Activated naive CD8-positive, alpha-beta T cell treated with anti-CD3 and anti-CD28 coated beads, Interleukin-2, amount 10 ng/mL, durations not matched to agents 7 days and 5 days (primary cell): Measurements from ENCODE around the gene MRGPRX2. TPM values are rescaled to one million over a fixed set of nuclear protein-coding genes. Genes with fewer than 3 reads are reported as not detected.
A peak's percentile ranks its signal among the peaks of the same experiment; 100 is the strongest.

Experiments used
- ATAC-seq: fragments of 150-1000 bp; cut with Tn5 transposase; one replicate; pipeline ENCODE4 v1.10.0; 2021; ENCODE audit warnings: low read depth, moderate library complexity
- POLR2A ChIA-PET: fragments of 350-600 bp; sonication (Branson Sonifier 250); formaldehyde crosslinking; loops from one replicate; lab custom pipeline; 2021; ENCODE audit warnings: antibody characterized with exemption; lab: Charles Lee
- DNase-seq: peaks from one replicate; pipeline ENCODE4 v3.0.0; 2021
- H3K27ac Mint-ChIP-seq: one replicate; pipeline ENCODE4 v1.8.0; 2022; ENCODE audit warnings: mild to moderate bottlenecking, mixed read lengths
- H3K27me3 Mint-ChIP-seq: one replicate; pipeline ENCODE4 v1.8.0; 2022; ENCODE audit warnings: mild to moderate bottlenecking, moderate library complexity, mixed read lengths
- H3K36me3 Mint-ChIP-seq: one replicate; pipeline ENCODE4 v1.8.0; 2021; ENCODE audit warnings: mild to moderate bottlenecking, mixed read lengths
- H3K4me1 Mint-ChIP-seq: one replicate; pipeline ENCODE4 v1.8.0; 2021; ENCODE audit warnings: mixed read lengths
- H3K4me3 Mint-ChIP-seq: one replicate; pipeline ENCODE4 v1.8.0; 2022; ENCODE audit warnings: mild to moderate bottlenecking, moderate library complexity, mixed read lengths
- H3K9me3 Mint-ChIP-seq: one replicate; pipeline ENCODE4 v1.8.0; 2021; ENCODE audit warnings: mixed read lengths
- total RNA-seq, 2 experiments: library from RNA; stranded (reverse); gene quantifications; one replicate each; pipeline ENCODE4 v1.2.3, GENCODE V29; 2021

MRGPRX2 gene
- not detected for total RNA-seq

GRCh38 chr11:19060629-19061028 lies at the start of gene MRGPRX2:
Gene MRGPRX2, minus strand, starts transcription at chr11:19060717. Its CDS starts 4,315 bp downstream, at chr11:19056402.
- DNase-seq (no peak), ATAC-seq (peak; percentile 45)
- no peak within 1 kb of the TSS for H3K27ac Mint-ChIP-seq
- peak within 1 kb of the TSS; percentile 27 for H3K4me3 Mint-ChIP-seq
- H3K4me1 Mint-ChIP-seq: peaks cover 15% of the 10 kb centered on the region
- no peaks in the 10 kb centered on the region for H3K36me3 Mint-ChIP-seq
- peaks cover 18% of the 10 kb centered on the region for H3K27me3 Mint-ChIP-seq
- POLR2A ChIA-PET: no interaction called here
- peaks cover 2% of the 10 kb centered on the region for H3K9me3 Mint-ChIP-seq

- H3K27me3 Mint-ChIP-seq: peaks cover 11% of the 10 kb centered on the region
- no peaks in the 10 kb centered on the region for H3K4me1 Mint-ChIP-seq
- POLR2A ChIA-PET: no interaction called here
- H3K4me3 Mint-ChIP-seq: no peak overlapping the region
- H3K36me3 Mint-ChIP-seq: no peaks in the 10 kb centered on the region
- H3K9me3 Mint-ChIP-seq: no peaks in the 10 kb centered on the region
- DNase-seq (no peak), ATAC-seq (no peak)
- no peak overlapping the region for H3K27ac Mint-ChIP-seq
Measured at GRCh38 chr11:19110295-19110694, 49.8 kb upstream of the MRGPRX2 start.

- Mint-ChIP-seq H3K4me3 (no peak overlapping the region), H3K27me3 (peaks cover 9% of the 10 kb centered on the region), H3K36me3 (no peaks in the 10 kb centered on the region), H3K27ac (no peak overlapping the region), H3K9me3 (no peaks in the 10 kb centered on the region), H3K4me1 (no peaks in the 10 kb centered on the region)
- ATAC-seq (no peak), DNase-seq (no peak)
- POLR2A ChIA-PET: no interaction called here
Measured at GRCh38 chr11:19107125-19107524, 46.6 kb upstream of the MRGPRX2 start.

GRCh38 chr11:19105011-19105410 lies 44.5 kb upstream of the MRGPRX2 start:
- no peak for ATAC-seq
- Mint-ChIP-seq H3K4me1 (no peaks in the 10 kb centered on the region), H3K36me3 (no peaks in the 10 kb centered on the region), H3K27ac (no peak overlapping the region), H3K9me3 (no peaks in the 10 kb centered on the region), H3K4me3 (no peak overlapping the region), H3K27me3 (peaks cover 7% of the 10 kb centered on the region)
- POLR2A ChIA-PET: no interaction called here
- DNase-seq: no peak

- no peaks in the 10 kb centered on the region for H3K4me1 Mint-ChIP-seq
- H3K27me3 Mint-ChIP-seq: peaks cover 7% of the 10 kb centered on the region
- H3K27ac Mint-ChIP-seq: no peak overlapping the region
- no peak overlapping the region for H3K4me3 Mint-ChIP-seq
- POLR2A ChIA-PET: no interaction called here
- ATAC-seq (no peak), DNase-seq (no peak)
- no peaks in the 10 kb centered on the region for H3K36me3 Mint-ChIP-seq
- H3K9me3 Mint-ChIP-seq: no peaks in the 10 kb centered on the region
Measured at GRCh38 chr11:19102521-19102900, 42.0 kb upstream of the MRGPRX2 start.

GRCh38 chr11:19101796-19102520 lies 41.4 kb upstream of the MRGPRX2 start:
- ATAC-seq: no peak
- no peak for DNase-seq
- peaks cover 8% of the 10 kb centered on the region for H3K27me3 Mint-ChIP-seq
- H3K4me1 Mint-ChIP-seq: no peaks in the 10 kb centered on the region
- no peaks in the 10 kb centered on the region for H3K36me3 Mint-ChIP-seq
- POLR2A ChIA-PET: no interaction called here
- no peak overlapping the region for H3K4me3 Mint-ChIP-seq
- H3K27ac Mint-ChIP-seq: no peak overlapping the region
- no peaks in the 10 kb centered on the region for H3K9me3 Mint-ChIP-seq

GRCh38 chr11:19100885-19101284 lies 40.4 kb upstream of the MRGPRX2 start:
- H3K4me3 Mint-ChIP-seq: no peak overlapping the region
- ATAC-seq (no peak), DNase-seq (no peak)
- H3K4me1 Mint-ChIP-seq: no peaks in the 10 kb centered on the region
- H3K36me3 Mint-ChIP-seq: no peaks in the 10 kb centered on the region
- H3K27me3 Mint-ChIP-seq: peaks cover 14% of the 10 kb centered on the region
- POLR2A ChIA-PET: no interaction called here
- H3K27ac Mint-ChIP-seq: no peak overlapping the region
- no peaks in the 10 kb centered on the region for H3K9me3 Mint-ChIP-seq

GRCh38 chr11:19099093-19099492 lies 38.6 kb upstream of the MRGPRX2 start:
- Mint-ChIP-seq H3K36me3 (no peaks in the 10 kb centered on the region), H3K27ac (no peak overlapping the region), H3K4me1 (no peaks in the 10 kb centered on the region), H3K4me3 (no peak overlapping the region), H3K27me3 (peaks cover 18% of the 10 kb centered on the region), H3K9me3 (no peaks in the 10 kb centered on the region)
- DNase-seq: no peak
- no peak for ATAC-seq
- POLR2A ChIA-PET: no interaction called here

GRCh38 chr11:19094859-19095258 lies 34.3 kb upstream of the MRGPRX2 start:
- Mint-ChIP-seq H3K4me3 (no peak overlapping the region), H3K4me1 (no peaks in the 10 kb centered on the region), H3K27ac (no peak overlapping the region), H3K36me3 (peaks cover 2% of the 10 kb centered on the region), H3K9me3 (no peaks in the 10 kb centered on the region), H3K27me3 (peaks cover 38% of the 10 kb centered on the region)
- DNase-seq (no peak), ATAC-seq (no peak)
- POLR2A ChIA-PET: no interaction called here

- H3K4me1 Mint-ChIP-seq: no peaks in the 10 kb centered on the region
Measured at GRCh38 chr11:19093976-19094375, 33.5 kb upstream of the MRGPRX2 start.

GRCh38 chr11:19092850-19093249 lies 32.3 kb upstream of the MRGPRX2 start:
- H3K9me3 Mint-ChIP-seq: no peaks in the 10 kb centered on the region
- H3K4me1 Mint-ChIP-seq: no peaks in the 10 kb centered on the region
- no peak for DNase-seq
- H3K27ac Mint-ChIP-seq: no peak overlapping the region
- ATAC-seq: no peak
- peaks cover 40% of the 10 kb centered on the region for H3K27me3 Mint-ChIP-seq
- H3K36me3 Mint-ChIP-seq: peaks cover 2% of the 10 kb centered on the region
- H3K4me3 Mint-ChIP-seq: no peak overlapping the region
- POLR2A ChIA-PET: no interaction called here

More at GRCh38 chr11:19093976-19094375, 33.5 kb upstream of the MRGPRX2 start:
- POLR2A ChIA-PET: no interaction called here
- DNase-seq: no peak
- no peak for ATAC-seq
- H3K27ac Mint-ChIP-seq: no peak overlapping the region
- H3K9me3 Mint-ChIP-seq: no peaks in the 10 kb centered on the region
- H3K36me3 Mint-ChIP-seq: peaks cover 2% of the 10 kb centered on the region
- H3K27me3 Mint-ChIP-seq: peaks cover 40% of the 10 kb centered on the region
- H3K4me3 Mint-ChIP-seq: no peak overlapping the region

- H3K4me1 Mint-ChIP-seq: no peaks in the 10 kb centered on the region
- no peak overlapping the region for H3K27ac Mint-ChIP-seq
- POLR2A ChIA-PET: no interaction called here
- H3K27me3 Mint-ChIP-seq: peaks cover 40% of the 10 kb centered on the region
- no peak for ATAC-seq
- H3K36me3 Mint-ChIP-seq: peaks cover 2% of the 10 kb centered on the region
- no peak for DNase-seq
- no peaks in the 10 kb centered on the region for H3K9me3 Mint-ChIP-seq
- H3K4me3 Mint-ChIP-seq: no peak overlapping the region
Measured at GRCh38 chr11:19092342-19092741, 31.8 kb upstream of the MRGPRX2 start.

- H3K27me3 Mint-ChIP-seq: peaks cover 38% of the 10 kb centered on the region
- DNase-seq (no peak), ATAC-seq (no peak)
- H3K36me3 Mint-ChIP-seq: peaks cover 2% of the 10 kb centered on the region
- no peak overlapping the region for H3K27ac Mint-ChIP-seq
- H3K4me3 Mint-ChIP-seq: no peak overlapping the region
- POLR2A ChIA-PET: no interaction called here
- H3K9me3 Mint-ChIP-seq: no peaks in the 10 kb centered on the region
- no peaks in the 10 kb centered on the region for H3K4me1 Mint-ChIP-seq
Measured at GRCh38 chr11:19091366-19091765, 30.8 kb upstream of the MRGPRX2 start.

GRCh38 chr11:19089421-19089820 lies 28.9 kb upstream of the MRGPRX2 start:
- H3K27me3 Mint-ChIP-seq: peaks cover 32% of the 10 kb centered on the region

More at GRCh38 chr11:19089421-19089820, 28.9 kb upstream of the MRGPRX2 start:
- DNase-seq (no peak), ATAC-seq (no peak)
- no peak overlapping the region for H3K4me3 Mint-ChIP-seq
- POLR2A ChIA-PET: no interaction called here
- H3K27ac Mint-ChIP-seq: no peak overlapping the region
- H3K4me1 Mint-ChIP-seq: no peaks in the 10 kb centered on the region
- no peaks in the 10 kb centered on the region for H3K9me3 Mint-ChIP-seq
- H3K36me3 Mint-ChIP-seq: peaks cover 2% of the 10 kb centered on the region
